HL-60 (cell line): ENCODE data around the gene LCK.

Source experiments
- DNase-seq, 2 experiments: peaks; one replicate each; pipeline ENCODE4 v3.0.0-alpha.2; 2010 to 2020; ENCODE audit warnings: low read depth in 1 of 2, low spot score in 1 of 2
- H3K27ac ChIP-seq: fragments of 250-450 bp; sonication (Bioruptor Pico); replicated peaks from 2 replicates; pipeline ENCODE4 v1.5.1; 2020; ENCODE audit warnings: mild to moderate bottlenecking, moderate library complexity
- H3K27me3 ChIP-seq: fragments of 250-450 bp; sonication (Bioruptor Pico); 2 replicates; pipeline ENCODE4 v1.5.1; 2021; ENCODE audit warnings: mild to moderate bottlenecking, moderate library complexity; ENCODE audit not compliant: insufficient read depth, poor library complexity, severe bottlenecking
- H3K4me3 ChIP-seq: replicated peaks from 2 replicates; pipeline ENCODE4 v1.5.1; 2011; ENCODE audit warnings: mild to moderate bottlenecking, control low read depth, low read length; ENCODE audit not compliant: insufficient read depth
- GABPA ChIP-seq: IDR thresholded peaks from 2 replicates; pipeline ENCODE4 v1.6.1; 2012; ENCODE audit warnings: low read depth
- POLR2AphosphoS5 ChIP-seq: IDR thresholded peaks from 2 replicates; pipeline ENCODE4 v1.6.1; 2012; ENCODE audit warnings: low read depth
- SPI1 ChIP-seq: IDR thresholded peaks from 2 replicates; pipeline ENCODE4 v1.6.1; 2012; ENCODE audit warnings: low read depth, mild to moderate bottlenecking, borderline replicate concordance
- TF ChIP-seq, protein P1 (sequence below): IDR thresholded peaks from 2 replicates; pipeline ENCODE4 v1.6.1; 2012; ENCODE audit warnings: low read depth; ENCODE audit not compliant: insufficient replicate concordance
- TF ChIP-seq, protein P2 (sequence below): IDR thresholded peaks from one replicate; pipeline ENCODE4 v1.5.1; 2011; ENCODE audit warnings: low read length, control low read depth, inconsistent platforms; ENCODE audit not compliant: insufficient read depth

LCK gene

DNA sequence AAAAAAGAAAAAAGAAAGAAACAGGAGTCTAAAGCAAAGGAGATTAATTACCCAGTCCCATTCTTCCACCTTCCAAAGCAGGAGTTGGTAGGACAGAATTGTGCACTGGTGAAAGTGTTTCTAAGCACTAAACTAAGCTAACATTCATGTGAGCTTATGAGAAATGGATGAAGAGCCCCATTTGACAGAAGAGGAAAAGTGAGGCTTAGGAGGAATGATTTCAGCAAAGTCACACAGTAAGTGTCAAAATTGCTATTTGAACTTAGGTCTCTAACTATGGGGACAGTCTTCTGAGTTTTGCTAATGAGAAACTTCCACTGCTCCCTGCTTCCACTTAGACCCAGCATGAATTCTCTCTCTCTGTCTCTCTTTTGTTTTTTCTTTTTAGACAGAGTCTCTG, 18.7 kb downstream of the LCK start:
- Histone ChIP-seq H3K4me3 (no peak overlapping the region), H3K27me3 (no peaks in the 10 kb centered on the region), H3K27ac (no peak overlapping the region)
- TF ChIP-seq, protein P1, sequence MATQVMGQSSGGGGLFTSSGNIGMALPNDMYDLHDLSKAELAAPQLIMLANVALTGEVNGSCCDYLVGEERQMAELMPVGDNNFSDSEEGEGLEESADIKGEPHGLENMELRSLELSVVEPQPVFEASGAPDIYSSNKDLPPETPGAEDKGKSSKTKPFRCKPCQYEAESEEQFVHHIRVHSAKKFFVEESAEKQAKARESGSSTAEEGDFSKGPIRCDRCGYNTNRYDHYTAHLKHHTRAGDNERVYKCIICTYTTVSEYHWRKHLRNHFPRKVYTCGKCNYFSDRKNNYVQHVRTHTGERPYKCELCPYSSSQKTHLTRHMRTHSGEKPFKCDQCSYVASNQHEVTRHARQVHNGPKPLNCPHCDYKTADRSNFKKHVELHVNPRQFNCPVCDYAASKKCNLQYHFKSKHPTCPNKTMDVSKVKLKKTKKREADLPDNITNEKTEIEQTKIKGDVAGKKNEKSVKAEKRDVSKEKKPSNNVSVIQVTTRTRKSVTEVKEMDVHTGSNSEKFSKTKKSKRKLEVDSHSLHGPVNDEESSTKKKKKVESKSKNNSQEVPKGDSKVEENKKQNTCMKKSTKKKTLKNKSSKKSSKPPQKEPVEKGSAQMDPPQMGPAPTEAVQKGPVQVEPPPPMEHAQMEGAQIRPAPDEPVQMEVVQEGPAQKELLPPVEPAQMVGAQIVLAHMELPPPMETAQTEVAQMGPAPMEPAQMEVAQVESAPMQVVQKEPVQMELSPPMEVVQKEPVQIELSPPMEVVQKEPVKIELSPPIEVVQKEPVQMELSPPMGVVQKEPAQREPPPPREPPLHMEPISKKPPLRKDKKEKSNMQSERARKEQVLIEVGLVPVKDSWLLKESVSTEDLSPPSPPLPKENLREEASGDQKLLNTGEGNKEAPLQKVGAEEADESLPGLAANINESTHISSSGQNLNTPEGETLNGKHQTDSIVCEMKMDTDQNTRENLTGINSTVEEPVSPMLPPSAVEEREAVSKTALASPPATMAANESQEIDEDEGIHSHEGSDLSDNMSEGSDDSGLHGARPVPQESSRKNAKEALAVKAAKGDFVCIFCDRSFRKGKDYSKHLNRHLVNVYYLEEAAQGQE, result no peak
- TF ChIP-seq POLR2AphosphoS5 (no peak), GABPA (no peak), SPI1 (no peak)
- TF ChIP-seq, protein P2, sequence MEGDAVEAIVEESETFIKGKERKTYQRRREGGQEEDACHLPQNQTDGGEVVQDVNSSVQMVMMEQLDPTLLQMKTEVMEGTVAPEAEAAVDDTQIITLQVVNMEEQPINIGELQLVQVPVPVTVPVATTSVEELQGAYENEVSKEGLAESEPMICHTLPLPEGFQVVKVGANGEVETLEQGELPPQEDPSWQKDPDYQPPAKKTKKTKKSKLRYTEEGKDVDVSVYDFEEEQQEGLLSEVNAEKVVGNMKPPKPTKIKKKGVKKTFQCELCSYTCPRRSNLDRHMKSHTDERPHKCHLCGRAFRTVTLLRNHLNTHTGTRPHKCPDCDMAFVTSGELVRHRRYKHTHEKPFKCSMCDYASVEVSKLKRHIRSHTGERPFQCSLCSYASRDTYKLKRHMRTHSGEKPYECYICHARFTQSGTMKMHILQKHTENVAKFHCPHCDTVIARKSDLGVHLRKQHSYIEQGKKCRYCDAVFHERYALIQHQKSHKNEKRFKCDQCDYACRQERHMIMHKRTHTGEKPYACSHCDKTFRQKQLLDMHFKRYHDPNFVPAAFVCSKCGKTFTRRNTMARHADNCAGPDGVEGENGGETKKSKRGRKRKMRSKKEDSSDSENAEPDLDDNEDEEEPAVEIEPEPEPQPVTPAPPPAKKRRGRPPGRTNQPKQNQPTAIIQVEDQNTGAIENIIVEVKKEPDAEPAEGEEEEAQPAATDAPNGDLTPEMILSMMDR, result no peak
- DNase-seq, result no peak

DNA sequence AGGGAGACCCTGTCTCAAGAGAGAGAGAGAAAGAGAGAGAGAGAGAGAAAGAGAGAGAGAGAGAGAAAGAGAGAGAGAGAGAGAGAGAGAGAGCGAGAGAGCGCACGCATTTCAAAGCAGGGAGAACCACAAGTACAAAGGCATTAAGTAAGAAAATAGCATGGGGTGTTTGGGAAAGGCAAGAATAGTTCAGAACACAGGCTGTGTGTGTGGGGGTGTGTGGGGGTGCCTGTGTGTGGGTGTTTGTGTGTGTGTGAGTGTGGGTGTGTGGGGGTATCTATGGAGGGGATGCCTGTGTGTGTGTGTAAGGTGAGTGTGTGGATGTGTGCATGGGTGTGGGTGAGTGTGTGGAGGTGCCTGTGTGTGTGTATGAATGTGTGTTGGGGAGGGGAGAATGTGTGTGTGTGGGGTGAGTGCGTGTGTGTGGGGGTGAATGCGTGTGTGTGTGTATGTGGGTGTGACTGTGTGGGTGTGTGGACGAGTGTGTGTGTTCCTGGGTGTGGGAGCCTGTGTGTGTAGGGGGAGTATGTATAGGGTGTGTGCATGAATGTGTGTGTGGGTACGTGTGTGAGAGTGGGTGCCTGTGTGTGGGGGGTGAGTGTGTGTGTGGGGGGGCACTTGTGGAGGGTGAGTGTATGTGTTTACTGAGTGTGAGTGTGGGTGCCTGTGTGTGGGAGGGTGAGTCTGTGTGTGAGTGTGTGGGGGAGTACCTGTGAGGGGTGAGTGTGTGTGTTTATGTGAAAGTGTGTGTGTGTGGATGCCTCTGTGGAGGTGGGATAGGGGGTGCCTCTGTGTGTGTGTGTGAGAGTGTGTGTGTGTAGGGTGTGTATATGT, 21.7 kb downstream of the LCK start:
- Histone ChIP-seq H3K4me3 (no peak overlapping the region), H3K27ac (no peak overlapping the region), H3K27me3 (no peaks in the 10 kb centered on the region)
- no peak for TF ChIP-seq GABPA
- no peak for TF ChIP-seq POLR2AphosphoS5
- TF ChIP-seq, protein P2, result no peak
- TF ChIP-seq, protein P1, result no peak
- TF ChIP-seq SPI1, result no peak
- DNase-seq, result no peak

- Histone ChIP-seq H3K27me3 (no peaks in the 10 kb centered on the region), H3K27ac (no peak overlapping the region), H3K4me3 (no peak overlapping the region)
- no peak for DNase-seq
- TF ChIP-seq POLR2AphosphoS5 (no peak), GABPA (no peak), SPI1 (no peak)
- TF ChIP-seq, protein P2, result no peak
- TF ChIP-seq, protein P1, result no peak
Measured at GRCh38 chr1:32273391-32274208, 22.5 kb downstream of the LCK start.
